ENCODE measurements around the gene ANGPTL4.
"Not testable (repeated sequence)": the region's sequence is repeated elsewhere in the genome, so short reads cannot be mapped to it uniquely, and the experiment has no call there.

The ANGPTL4 gene

GRCh38 chr19:8397271-8397670 lies 33.3 kb downstream of the ANGPTL4 start:
- H3K9me3 Mint-ChIP-seq = no peaks in the 10 kb centered on the region
- no peaks in the 10 kb centered on the region for H3K27me3 Mint-ChIP-seq
- ATAC-seq (ENCODE audit: low read depth) = no peak
- H3K4me1 Mint-ChIP-seq = peaks cover 18% of the 10 kb centered on the region
- no peak for DNase-seq (ENCODE audit: low spot score in 2 of 2)
- no peak overlapping the region for H3K4me3 Mint-ChIP-seq
- H3K36me3 Mint-ChIP-seq = peaks cover 11% of the 10 kb centered on the region
- no peak overlapping the region for H3K27ac Mint-ChIP-seq

GRCh38 chr19:8397746-8398310 lies 33.9 kb downstream of the ANGPTL4 start:
- H3K4me3 Mint-ChIP-seq = no peak overlapping the region
- H3K27ac Mint-ChIP-seq = no peak overlapping the region
- H3K36me3 Mint-ChIP-seq = peaks cover 11% of the 10 kb centered on the region
- ATAC-seq (ENCODE audit: low read depth) (no peak), DNase-seq (ENCODE audit: low spot score in 2 of 2) (no peak)
- no peaks in the 10 kb centered on the region for H3K9me3 Mint-ChIP-seq
- peaks cover 18% of the 10 kb centered on the region for H3K4me1 Mint-ChIP-seq
- H3K27me3 Mint-ChIP-seq = no peaks in the 10 kb centered on the region

GRCh38 chr19:8398311-8398771 lies 34.4 kb downstream of the ANGPTL4 start:
- H3K9me3 Mint-ChIP-seq = no peaks in the 10 kb centered on the region
- DNase-seq (ENCODE audit: low spot score in 2 of 2) = no peak
- peaks cover 12% of the 10 kb centered on the region for H3K36me3 Mint-ChIP-seq
- H3K4me3 Mint-ChIP-seq = no peak overlapping the region
- no peak overlapping the region for H3K27ac Mint-ChIP-seq
- no peak for ATAC-seq (ENCODE audit: low read depth)
- no peaks in the 10 kb centered on the region for H3K27me3 Mint-ChIP-seq
- H3K4me1 Mint-ChIP-seq = peaks cover 18% of the 10 kb centered on the region

- H3K36me3 Mint-ChIP-seq = peaks cover 17% of the 10 kb centered on the region
- H3K27ac Mint-ChIP-seq = no peak overlapping the region
Observed at GRCh38 chr19:8399681-8400188, 35.8 kb downstream of the ANGPTL4 start.

GRCh38 chr19:8401981-8402411 lies 38.0 kb downstream of the ANGPTL4 start:
- Mint-ChIP-seq H3K4me3 (no peak overlapping the region), H3K27me3 (no peaks in the 10 kb centered on the region), H3K36me3 (peaks cover 16% of the 10 kb centered on the region), H3K27ac (no peak overlapping the region), H3K9me3 (no peaks in the 10 kb centered on the region), H3K4me1 (peaks cover 7% of the 10 kb centered on the region)
- ATAC-seq (ENCODE audit: low read depth) = no peak
- no peak for DNase-seq (ENCODE audit: low spot score in 2 of 2)

More at GRCh38 chr19:8399681-8400188, 35.8 kb downstream of the ANGPTL4 start:
- Mint-ChIP-seq H3K27me3 (no peaks in the 10 kb centered on the region), H3K4me1 (peaks cover 18% of the 10 kb centered on the region), H3K9me3 (no peaks in the 10 kb centered on the region), H3K4me3 (no peak overlapping the region)
- no peak for ATAC-seq (ENCODE audit: low read depth)
- DNase-seq (ENCODE audit: low spot score in 2 of 2) = no peak

GRCh38 chr19:8403098-8403819 lies 39.3 kb downstream of the ANGPTL4 start:
- no peaks in the 10 kb centered on the region for H3K27me3 Mint-ChIP-seq
- peaks cover 13% of the 10 kb centered on the region for H3K36me3 Mint-ChIP-seq

GRCh38 chr19:8403820-8404109 lies 39.8 kb downstream of the ANGPTL4 start:
- no peak for ATAC-seq (ENCODE audit: low read depth)
- Mint-ChIP-seq H3K27ac (no peak overlapping the region), H3K4me3 (no peak overlapping the region), H3K9me3 (no peaks in the 10 kb centered on the region), H3K4me1 (peaks cover 3% of the 10 kb centered on the region), H3K36me3 (peaks cover 13% of the 10 kb centered on the region), H3K27me3 (no peaks in the 10 kb centered on the region)
- DNase-seq (ENCODE audit: low spot score in 2 of 2) = no peak

More at GRCh38 chr19:8403098-8403819, 39.3 kb downstream of the ANGPTL4 start:
- ATAC-seq (ENCODE audit: low read depth) (no peak), DNase-seq (ENCODE audit: low spot score in 2 of 2) (no peak)
- Mint-ChIP-seq H3K9me3 (no peaks in the 10 kb centered on the region), H3K27ac (no peak overlapping the region), H3K4me3 (no peak overlapping the region), H3K4me1 (peaks cover 3% of the 10 kb centered on the region)

GRCh38 chr19:8404391-8405151 lies 40.6 kb downstream of the ANGPTL4 start:
- H3K9me3 Mint-ChIP-seq = no peaks in the 10 kb centered on the region
- no peak for DNase-seq (ENCODE audit: low spot score in 2 of 2)
- no peak for ATAC-seq (ENCODE audit: low read depth)
- peaks cover 12% of the 10 kb centered on the region for H3K36me3 Mint-ChIP-seq
- no peaks in the 10 kb centered on the region for H3K27me3 Mint-ChIP-seq
- H3K27ac Mint-ChIP-seq = no peak overlapping the region
- no peak overlapping the region for H3K4me3 Mint-ChIP-seq
- H3K4me1 Mint-ChIP-seq = peaks cover 3% of the 10 kb centered on the region

- not testable (repeated sequence) for H3K27ac Mint-ChIP-seq; DNase-seq (ENCODE audit: low spot score in 2 of 2); ATAC-seq (ENCODE audit: low read depth); H3K9me3 Mint-ChIP-seq; H3K4me3 Mint-ChIP-seq; H3K27me3 Mint-ChIP-seq; H3K4me1 Mint-ChIP-seq; H3K36me3 Mint-ChIP-seq
Observed at GRCh38 chr19:8410718-8411117, 46.8 kb downstream of the ANGPTL4 start.

GRCh38 chr19:8412783-8413628 lies 49.1 kb downstream of the ANGPTL4 start, which contains the start of gene MARCHF2:
MARCHF2 (plus strand) TSS chr19:8413305; CDS start chr19:8421841, 8,536 bp downstream.
- no peaks in the 10 kb centered on the region for H3K36me3 Mint-ChIP-seq
- no peaks in the 10 kb centered on the region for H3K9me3 Mint-ChIP-seq
- DNase-seq (ENCODE audit: low spot score in 2 of 2) = peak; percentile 91 to 96
- H3K4me3 Mint-ChIP-seq = peak within 1 kb of the TSS; percentile 70
- H3K4me1 Mint-ChIP-seq = peaks cover 6% of the 10 kb centered on the region
- ATAC-seq (ENCODE audit: low read depth) = peak; percentile 99
- no peak within 1 kb of the TSS for H3K27ac Mint-ChIP-seq
- no peaks in the 10 kb centered on the region for H3K27me3 Mint-ChIP-seq

- H3K4me1 Mint-ChIP-seq = peaks cover 6% of the 10 kb centered on the region
- H3K9me3 Mint-ChIP-seq = no peaks in the 10 kb centered on the region
- H3K27ac Mint-ChIP-seq = no peak overlapping the region
- H3K4me3 Mint-ChIP-seq = peak overlapping the region; percentile 53
- no peaks in the 10 kb centered on the region for H3K27me3 Mint-ChIP-seq
- DNase-seq (ENCODE audit: low spot score in 2 of 2) (no peak), ATAC-seq (ENCODE audit: low read depth) (no peak)
- H3K36me3 Mint-ChIP-seq = no peaks in the 10 kb centered on the region
Observed at GRCh38 chr19:8413629-8413995, 49.7 kb downstream of the ANGPTL4 start.

GRCh38 chr19:8416796-8417195 lies 52.8 kb downstream of the ANGPTL4 start:
- no peak for ATAC-seq (ENCODE audit: low read depth)
- no peaks in the 10 kb centered on the region for H3K9me3 Mint-ChIP-seq
- H3K36me3 Mint-ChIP-seq = no peaks in the 10 kb centered on the region
- H3K4me3 Mint-ChIP-seq = no peak overlapping the region
- no peaks in the 10 kb centered on the region for H3K27me3 Mint-ChIP-seq
- peaks cover 3% of the 10 kb centered on the region for H3K4me1 Mint-ChIP-seq
- no peak for DNase-seq (ENCODE audit: low spot score in 2 of 2)
- no peak overlapping the region for H3K27ac Mint-ChIP-seq

GRCh38 chr19:8421484-8422461 lies 57.8 kb downstream of the ANGPTL4 start:
- DNase-seq (ENCODE audit: low spot score in 2 of 2) (no peak), ATAC-seq (ENCODE audit: low read depth) (no peak)
- no peaks in the 10 kb centered on the region for H3K9me3 Mint-ChIP-seq
- no peak overlapping the region for H3K4me3 Mint-ChIP-seq
- H3K36me3 Mint-ChIP-seq = peaks cover 2% of the 10 kb centered on the region
- H3K27me3 Mint-ChIP-seq = no peaks in the 10 kb centered on the region
- no peak overlapping the region for H3K27ac Mint-ChIP-seq
- no peaks in the 10 kb centered on the region for H3K4me1 Mint-ChIP-seq
